Osteocyte (in vitro differentiated cells): Measurements from ENCODE around the gene RNF182. TPM values are rescaled to one million over a fixed set of nuclear protein-coding genes. Genes with fewer than 3 reads are reported as not detected.
A peak's percentile ranks its signal among the peaks of the same experiment; 100 is the strongest.

Experiments
- DNase-seq: peaks from one replicate; pipeline ENCODE4 v3.0.0; 2021; ENCODE audit warnings: mixed read lengths; ENCODE audit not compliant: unreplicated experiment; ENCODE audit errors: extremely low spot score
- H3K27ac Mint-ChIP-seq: one replicate; pipeline ENCODE4 v1.8.0; 2021; ENCODE audit warnings: mild to moderate bottlenecking, mixed read lengths; ENCODE audit not compliant: unreplicated experiment
- H3K27me3 Mint-ChIP-seq: one replicate; pipeline ENCODE4 v1.8.0; 2021; ENCODE audit warnings: mixed read lengths; ENCODE audit not compliant: unreplicated experiment
- H3K36me3 Mint-ChIP-seq: one replicate; pipeline ENCODE4 v1.8.0; 2021; ENCODE audit warnings: mixed read lengths; ENCODE audit not compliant: unreplicated experiment
- H3K4me1 Mint-ChIP-seq: one replicate; pipeline ENCODE4 v1.8.0; 2021; ENCODE audit warnings: mixed read lengths; ENCODE audit not compliant: unreplicated experiment
- H3K4me3 Mint-ChIP-seq: one replicate; pipeline ENCODE4 v1.8.0; 2021; ENCODE audit warnings: mild to moderate bottlenecking, moderate library complexity, mixed read lengths; ENCODE audit not compliant: unreplicated experiment
- H3K9me3 Mint-ChIP-seq: one replicate; pipeline ENCODE4 v1.8.0; 2021; ENCODE audit warnings: mixed read lengths; ENCODE audit not compliant: unreplicated experiment
- total RNA-seq: library from RNA; stranded (reverse); gene quantifications from 2 replicates; pipeline ENCODE4 v1.2.1, GENCODE V29; 2021
- TF ChIP-seq, protein P1 (sequence below): fragments of 200-600 bp; sonication (generic); IDR thresholded peaks from 2 replicates; pipeline ENCODE4 v1.5.0; 2021; ENCODE audit warnings: antibody characterized with exemption, mild to moderate bottlenecking, moderate library complexity

RNF182 gene
- total RNA-seq, 1 donor from 2014 or later: 11.0 TPM

GRCh38 chr6:13916230-13916944, 8.4 kb upstream of the RNF182 start:
- no peaks in the 10 kb centered on the region for H3K9me3 Mint-ChIP-seq
- no peak overlapping the region for H3K4me3 Mint-ChIP-seq
- TF ChIP-seq, protein P1, sequence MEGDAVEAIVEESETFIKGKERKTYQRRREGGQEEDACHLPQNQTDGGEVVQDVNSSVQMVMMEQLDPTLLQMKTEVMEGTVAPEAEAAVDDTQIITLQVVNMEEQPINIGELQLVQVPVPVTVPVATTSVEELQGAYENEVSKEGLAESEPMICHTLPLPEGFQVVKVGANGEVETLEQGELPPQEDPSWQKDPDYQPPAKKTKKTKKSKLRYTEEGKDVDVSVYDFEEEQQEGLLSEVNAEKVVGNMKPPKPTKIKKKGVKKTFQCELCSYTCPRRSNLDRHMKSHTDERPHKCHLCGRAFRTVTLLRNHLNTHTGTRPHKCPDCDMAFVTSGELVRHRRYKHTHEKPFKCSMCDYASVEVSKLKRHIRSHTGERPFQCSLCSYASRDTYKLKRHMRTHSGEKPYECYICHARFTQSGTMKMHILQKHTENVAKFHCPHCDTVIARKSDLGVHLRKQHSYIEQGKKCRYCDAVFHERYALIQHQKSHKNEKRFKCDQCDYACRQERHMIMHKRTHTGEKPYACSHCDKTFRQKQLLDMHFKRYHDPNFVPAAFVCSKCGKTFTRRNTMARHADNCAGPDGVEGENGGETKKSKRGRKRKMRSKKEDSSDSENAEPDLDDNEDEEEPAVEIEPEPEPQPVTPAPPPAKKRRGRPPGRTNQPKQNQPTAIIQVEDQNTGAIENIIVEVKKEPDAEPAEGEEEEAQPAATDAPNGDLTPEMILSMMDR: no peak
- no peak for DNase-seq
- no peaks in the 10 kb centered on the region for H3K27me3 Mint-ChIP-seq
- peaks cover 28% of the 10 kb centered on the region for H3K4me1 Mint-ChIP-seq
- H3K27ac Mint-ChIP-seq: peak overlapping the region; percentile 89
- H3K36me3 Mint-ChIP-seq: no peaks in the 10 kb centered on the region

DNA sequence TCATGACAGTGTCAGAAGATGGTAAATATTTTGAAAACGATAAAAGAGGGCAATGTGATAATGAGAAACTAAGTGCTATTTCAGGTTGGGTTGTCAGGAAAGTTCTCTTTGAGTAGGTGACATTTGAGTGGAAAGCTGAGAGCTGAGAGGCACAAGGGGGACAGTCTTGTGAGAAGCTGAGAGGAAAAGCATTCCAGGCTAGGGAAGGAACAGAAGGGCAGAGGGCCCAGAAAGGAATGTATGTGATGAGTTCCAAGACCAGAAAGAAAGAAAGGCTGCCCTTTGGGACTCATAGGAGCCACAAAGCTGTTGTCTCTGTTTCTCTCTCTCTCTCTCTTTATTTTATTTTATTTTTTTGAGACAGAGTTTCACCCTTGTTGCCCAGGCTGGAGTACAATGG, 7.6 kb upstream of the RNF182 start:
- H3K27ac Mint-ChIP-seq: peak overlapping the region; percentile 89
- no peak overlapping the region for H3K4me3 Mint-ChIP-seq
- H3K27me3 Mint-ChIP-seq: no peaks in the 10 kb centered on the region
- no peaks in the 10 kb centered on the region for H3K9me3 Mint-ChIP-seq
- no peaks in the 10 kb centered on the region for H3K36me3 Mint-ChIP-seq
- peaks cover 28% of the 10 kb centered on the region for H3K4me1 Mint-ChIP-seq
- TF ChIP-seq, protein P1: no peak
- DNase-seq: no peak

- Mint-ChIP-seq H3K4me1 (peaks cover 34% of the 10 kb centered on the region), H3K27me3 (no peaks in the 10 kb centered on the region), H3K9me3 (no peaks in the 10 kb centered on the region), H3K36me3 (no peaks in the 10 kb centered on the region), H3K27ac (no peak overlapping the region), H3K4me3 (no peak overlapping the region)
- TF ChIP-seq, protein P1: no peak
- DNase-seq: no peak
Observed at GRCh38 chr6:13918686-13919250, 6.0 kb upstream of the RNF182 start.

DNA sequence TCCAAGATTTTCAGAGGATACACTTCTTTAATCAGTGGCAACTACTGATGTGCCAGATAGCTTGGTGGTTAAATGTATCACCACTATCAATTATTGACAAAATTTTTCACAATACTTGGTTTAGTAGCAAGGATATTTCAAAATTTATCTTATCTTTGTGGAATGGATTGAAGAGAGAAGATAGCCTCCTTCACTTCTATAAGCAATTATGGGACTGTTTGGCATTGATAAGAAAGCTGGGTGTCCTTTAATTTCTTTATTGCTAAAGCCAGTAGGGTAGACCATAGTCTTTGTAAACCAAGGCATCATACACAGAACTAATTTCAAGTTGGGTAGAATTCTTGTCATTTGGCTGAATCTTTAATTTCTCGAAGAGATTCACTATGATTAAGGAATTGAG, 4.9 kb upstream of the RNF182 start:
- H3K4me1 Mint-ChIP-seq: peaks cover 35% of the 10 kb centered on the region
- no peaks in the 10 kb centered on the region for H3K9me3 Mint-ChIP-seq
- TF ChIP-seq, protein P1: no peak

GRCh38 chr6:13920552-13920951, 4.2 kb upstream of the RNF182 start:
- Mint-ChIP-seq H3K4me1 (peaks cover 39% of the 10 kb centered on the region), H3K9me3 (no peaks in the 10 kb centered on the region), H3K36me3 (no peaks in the 10 kb centered on the region), H3K27ac (no peak overlapping the region), H3K4me3 (no peak overlapping the region), H3K27me3 (no peaks in the 10 kb centered on the region)
- TF ChIP-seq, protein P1: no peak
- no peak for DNase-seq

More for the DNA sequence above, 4.9 kb upstream of the RNF182 start:
- Mint-ChIP-seq H3K36me3 (no peaks in the 10 kb centered on the region), H3K27me3 (no peaks in the 10 kb centered on the region), H3K27ac (no peak overlapping the region), H3K4me3 (no peak overlapping the region)
- DNase-seq: no peak
